Measurements from ENCODE around the gene MCMBP. TPM values are rescaled to one million over a fixed set of nuclear protein-coding genes. Genes with fewer than 3 reads are reported as not detected.

Gene MCMBP
- total and polyA plus RNA-seq, 8 donors, result 40.6 to 66.5 (median 61.4) TPM

- no peak overlapping the region for H3K27ac ChIP-seq
- H3K9me3 ChIP-seq, result no peaks in the 10 kb centered on the region
- peaks cover 0 to 24% of the 10 kb centered on the region in 2 donors for H3K36me3 ChIP-seq
- no peak overlapping the region for H3K4me3 ChIP-seq
- H3K4me1 ChIP-seq, result no peaks in the 10 kb centered on the region
- intact Hi-C loops (cut with DNase I), result no loop called here
- TF ChIP-seq CTCF (IDR thresholded peaks at IDR 0.05), result no peak
- no peak for ATAC-seq
- H3K27me3 ChIP-seq, result no peaks in the 10 kb centered on the region
- no peak for DNase-seq
Observed at GRCh38 chr10:119821182-119821581, 51.5 kb downstream of the MCMBP start.

- Histone ChIP-seq H3K27ac (no peak overlapping the region), H3K36me3 (peaks cover 0 to 26% of the 10 kb centered on the region in 2 donors), H3K9me3 (no peaks in the 10 kb centered on the region), H3K4me1 (no peaks in the 10 kb centered on the region), H3K4me3 (peak overlapping the region in 1 of 2 donors; percentile 6), H3K27me3 (no peaks in the 10 kb centered on the region)
- no peak for TF ChIP-seq CTCF (IDR thresholded peaks at IDR 0.05)
- ATAC-seq, result peak; percentile 19
- DNase-seq, result peak in 1 of 4 donors; percentile 32
- intact Hi-C loops (cut with DNase I), result no loop called here
Observed at GRCh38 chr10:119818889-119819270, 53.8 kb downstream of the MCMBP start.

GRCh38 chr10:119817991-119818888 lies 54.4 kb downstream of the MCMBP start:
- no peaks in the 10 kb centered on the region for H3K27me3 ChIP-seq
- H3K4me1 ChIP-seq, result no peaks in the 10 kb centered on the region
- H3K4me3 ChIP-seq, result peak overlapping the region; percentile 2 to 6
- no peak for TF ChIP-seq CTCF (IDR thresholded peaks at IDR 0.05)
- H3K9me3 ChIP-seq, result no peaks in the 10 kb centered on the region
- ATAC-seq, result peak; percentile 81
- DNase-seq, result peak; percentile 61 to 91 (median 81)
- H3K36me3 ChIP-seq, result peaks cover 0 to 26% of the 10 kb centered on the region in 2 donors
- intact Hi-C loops (cut with DNase I), result no loop called here
- no peak overlapping the region for H3K27ac ChIP-seq

- intact Hi-C loops (cut with DNase I), result no loop called here
- DNase-seq (no peak), ATAC-seq (no peak)
- Histone ChIP-seq H3K27me3 (no peaks in the 10 kb centered on the region), H3K4me3 (no peak overlapping the region), H3K27ac (no peak overlapping the region), H3K9me3 (no peaks in the 10 kb centered on the region), H3K4me1 (no peaks in the 10 kb centered on the region), H3K36me3 (peaks cover 0 to 26% of the 10 kb centered on the region in 2 donors)
- TF ChIP-seq CTCF (IDR thresholded peaks at IDR 0.05), result no peak
Observed at GRCh38 chr10:119815671-119816070, 57.0 kb downstream of the MCMBP start.

GRCh38 chr10:119812684-119813083 lies 60.0 kb downstream of the MCMBP start:
- no peak for ATAC-seq
- H3K27ac ChIP-seq, result no peak overlapping the region
- intact Hi-C loops (cut with DNase I), result no loop called here
- no peaks in the 10 kb centered on the region for H3K4me1 ChIP-seq
- no peaks in the 10 kb centered on the region for H3K9me3 ChIP-seq
- H3K27me3 ChIP-seq, result no peaks in the 10 kb centered on the region
- peaks cover 0 to 17% of the 10 kb centered on the region in 2 donors for H3K36me3 ChIP-seq
- no peak for DNase-seq
- no peak for TF ChIP-seq CTCF (IDR thresholded peaks at IDR 0.05)
- H3K4me3 ChIP-seq, result no peak overlapping the region
